Measurements from ENCODE around the gene SPINT1. TPM values are rescaled to one million over a fixed set of nuclear protein-coding genes. Genes with fewer than 3 reads are reported as not detected.

SPINT1 gene, protein sequence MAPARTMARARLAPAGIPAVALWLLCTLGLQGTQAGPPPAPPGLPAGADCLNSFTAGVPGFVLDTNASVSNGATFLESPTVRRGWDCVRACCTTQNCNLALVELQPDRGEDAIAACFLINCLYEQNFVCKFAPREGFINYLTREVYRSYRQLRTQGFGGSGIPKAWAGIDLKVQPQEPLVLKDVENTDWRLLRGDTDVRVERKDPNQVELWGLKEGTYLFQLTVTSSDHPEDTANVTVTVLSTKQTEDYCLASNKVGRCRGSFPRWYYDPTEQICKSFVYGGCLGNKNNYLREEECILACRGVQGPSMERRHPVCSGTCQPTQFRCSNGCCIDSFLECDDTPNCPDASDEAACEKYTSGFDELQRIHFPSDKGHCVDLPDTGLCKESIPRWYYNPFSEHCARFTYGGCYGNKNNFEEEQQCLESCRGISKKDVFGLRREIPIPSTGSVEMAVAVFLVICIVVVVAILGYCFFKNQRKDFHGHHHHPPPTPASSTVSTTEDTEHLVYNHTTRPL
- total RNA-seq (100 to 1,000 TPM in 4 of 5 donors, 10 to 100 TPM in 1; 58.6 to 394 (median 178) TPM), polyA plus RNA-seq (10 to 100 TPM; 16.8 to 76.8 (median 52.3) TPM)
- long read RNA-seq, donor 1, partial matches to known transcripts: 0 of 4 reads
- long read RNA-seq, donor 1, other reads (novel, unspliced or antisense): 0 of 4 reads
- long read RNA-seq, donor 2, partial matches to known transcripts: 6 of 10 reads
- long read RNA-seq, donor 2, other reads (novel, unspliced or antisense): 0 of 10 reads
- long read RNA-seq, donor 3, partial matches to known transcripts: 0 of 1 reads
- long read RNA-seq, donor 3, other reads (novel, unspliced or antisense): 0 of 1 reads
- long read RNA-seq, donor 4: 0 reads
- long read RNA-seq, donor 5, partial matches to known transcripts: 0 of 3 reads
- long read RNA-seq, donor 5, other reads (novel, unspliced or antisense): 0 of 3 reads
- long read RNA-seq, donor 6, partial matches to known transcripts: 10 of 18 reads
- long read RNA-seq, donor 6, other reads (novel, unspliced or antisense): 0 of 18 reads
- long read RNA-seq, donor 7, partial matches to known transcripts: 9 of 12 reads
- long read RNA-seq, donor 7, other reads (novel, unspliced or antisense): 0 of 12 reads
- long read RNA-seq, donor 8, partial matches to known transcripts: 0 of 6 reads
- long read RNA-seq, donor 8, other reads (novel, unspliced or antisense): 0 of 6 reads
- long read RNA-seq, donor 9, partial matches to known transcripts: 0 of 1 reads
- long read RNA-seq, donor 9, other reads (novel, unspliced or antisense): 0 of 1 reads
- long read RNA-seq, donor 10, partial matches to known transcripts: 11 of 17 reads
- long read RNA-seq, donor 10, other reads (novel, unspliced or antisense): 0 of 17 reads

GRCh38 chr15:40843885-40844695 lies at the start of gene SPINT1:
Gene SPINT1 (plus strand): TSS chr15:40844048. CDS start chr15:40844555, 507 bp downstream.
- H3K36me3 ChIP-seq: no peaks in the 10 kb centered on the region
- intact Hi-C loops (cut with DNase I; ENCODE audit: low total_unique reads): no loop called here

DNA sequence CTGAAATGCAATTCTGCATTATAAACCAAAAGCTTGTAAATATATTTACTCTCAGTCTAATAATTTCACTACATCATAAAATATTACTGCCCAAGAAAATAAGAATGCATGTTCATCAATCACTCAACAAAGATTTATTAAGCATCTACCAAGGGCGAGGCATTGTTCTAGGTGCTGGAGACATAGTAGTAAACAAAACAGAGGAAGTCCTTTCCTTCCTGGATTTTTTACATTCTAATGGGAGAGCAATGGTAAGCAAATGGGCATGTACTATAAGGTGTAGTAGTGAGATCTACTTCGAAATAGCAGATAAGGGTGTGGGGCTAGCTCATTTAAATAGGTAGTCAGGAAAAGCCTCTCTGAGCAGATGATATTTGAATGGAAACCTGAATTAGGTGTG lies 47.8 kb upstream of the SPINT1 start:
- H3K36me3 ChIP-seq: peaks cover 0 to 23% (median 9%) of the 10 kb centered on the region in 4 donors
- DNase-seq: no peak
- H3K4me3 ChIP-seq: no peak overlapping the region
- H3K9me3 ChIP-seq: no peaks in the 10 kb centered on the region
- intact Hi-C loops (cut with DNase I; ENCODE audit: low total_unique reads): no loop called here
- 54 to 68% (median 56%) methylated on average over 2 of the region's 2 CpGs for WGBS, 5 donors
- peaks cover 13 to 60% (median 40%) of the 10 kb centered on the region in 4 donors for H3K4me1 ChIP-seq
- no peak for TF ChIP-seq EP300 (IDR thresholded peaks at IDR 0.05)
- no peaks in the 10 kb centered on the region for H3K27me3 ChIP-seq
- H3K27ac ChIP-seq: peak overlapping the region in 3 of 5 donors; percentile 10 to 35 (median 13)

More at GRCh38 chr15:40843885-40844695, at the start of gene SPINT1:
- 0 to 3% (median 1%) methylated on average over 21 to 89 of the region's 89 CpGs for WGBS, 5 donors
- Histone ChIP-seq H3K9me3 (no peaks in the 10 kb centered on the region), H3K27me3 (peaks cover 0 to 44% (median 3%) of the 10 kb centered on the region in 3 donors), H3K4me3 (peak within 1 kb of the TSS; percentile 61 to 78 (median 64)), H3K4me1 (peaks cover 26 to 57% (median 42%) of the 10 kb centered on the region in 4 donors), H3K27ac (peak within 1 kb of the TSS; percentile 88 to 94 (median 92))
- DNase-seq: peak; percentile 75 to 86
- TF ChIP-seq, protein P1, sequence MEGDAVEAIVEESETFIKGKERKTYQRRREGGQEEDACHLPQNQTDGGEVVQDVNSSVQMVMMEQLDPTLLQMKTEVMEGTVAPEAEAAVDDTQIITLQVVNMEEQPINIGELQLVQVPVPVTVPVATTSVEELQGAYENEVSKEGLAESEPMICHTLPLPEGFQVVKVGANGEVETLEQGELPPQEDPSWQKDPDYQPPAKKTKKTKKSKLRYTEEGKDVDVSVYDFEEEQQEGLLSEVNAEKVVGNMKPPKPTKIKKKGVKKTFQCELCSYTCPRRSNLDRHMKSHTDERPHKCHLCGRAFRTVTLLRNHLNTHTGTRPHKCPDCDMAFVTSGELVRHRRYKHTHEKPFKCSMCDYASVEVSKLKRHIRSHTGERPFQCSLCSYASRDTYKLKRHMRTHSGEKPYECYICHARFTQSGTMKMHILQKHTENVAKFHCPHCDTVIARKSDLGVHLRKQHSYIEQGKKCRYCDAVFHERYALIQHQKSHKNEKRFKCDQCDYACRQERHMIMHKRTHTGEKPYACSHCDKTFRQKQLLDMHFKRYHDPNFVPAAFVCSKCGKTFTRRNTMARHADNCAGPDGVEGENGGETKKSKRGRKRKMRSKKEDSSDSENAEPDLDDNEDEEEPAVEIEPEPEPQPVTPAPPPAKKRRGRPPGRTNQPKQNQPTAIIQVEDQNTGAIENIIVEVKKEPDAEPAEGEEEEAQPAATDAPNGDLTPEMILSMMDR (IDR thresholded peaks at IDR 0.05): no peak
- peak in 2 of 3 donors; percentile 18 to 37 for TF ChIP-seq POLR2AphosphoS5 (IDR thresholded peaks at IDR 0.05)

DNA sequence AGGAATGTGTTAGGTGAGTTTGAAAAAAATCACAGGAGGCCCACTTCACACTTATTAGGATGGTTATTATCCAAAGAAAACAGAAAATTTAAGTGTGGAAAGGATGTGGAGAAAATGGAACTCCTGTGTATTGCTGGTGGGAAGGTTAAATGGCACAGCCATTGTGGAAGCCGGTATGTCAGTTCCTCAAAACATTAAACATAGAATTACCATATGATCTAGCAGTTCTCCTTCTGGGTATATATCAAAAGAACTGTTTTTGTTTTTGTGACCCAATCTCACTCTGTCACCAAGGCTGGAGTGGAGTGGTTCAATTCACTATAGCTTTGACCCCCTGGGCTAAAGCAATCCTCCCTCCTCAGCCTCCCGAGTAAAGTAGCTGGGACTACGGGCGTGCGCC lies 47.3 kb upstream of the SPINT1 start:
- Histone ChIP-seq H3K4me1 (peaks cover 13 to 55% (median 39%) of the 10 kb centered on the region in 4 donors), H3K36me3 (peaks cover 0 to 18% (median 4%) of the 10 kb centered on the region in 4 donors), H3K9me3 (no peaks in the 10 kb centered on the region), H3K27me3 (no peaks in the 10 kb centered on the region), H3K4me3 (no peak overlapping the region), H3K27ac (peak overlapping the region in 2 of 5 donors; percentile 10 to 35)
- intact Hi-C loops (cut with DNase I; ENCODE audit: low total_unique reads): no loop called here
- no peak for TF ChIP-seq POLR2AphosphoS5 (IDR thresholded peaks at IDR 0.05)
- no peak for TF ChIP-seq EP300 (IDR thresholded peaks at IDR 0.05)
- TF ChIP-seq, protein P1 (IDR thresholded peaks at IDR 0.05): no peak
- TF ChIP-seq POLR2A (IDR thresholded peaks at IDR 0.05): no peak
- 94 to 95% (median 94%) methylated on average over 5 of the region's 5 CpGs for WGBS, 5 donors
- DNase-seq: no peak

DNA sequence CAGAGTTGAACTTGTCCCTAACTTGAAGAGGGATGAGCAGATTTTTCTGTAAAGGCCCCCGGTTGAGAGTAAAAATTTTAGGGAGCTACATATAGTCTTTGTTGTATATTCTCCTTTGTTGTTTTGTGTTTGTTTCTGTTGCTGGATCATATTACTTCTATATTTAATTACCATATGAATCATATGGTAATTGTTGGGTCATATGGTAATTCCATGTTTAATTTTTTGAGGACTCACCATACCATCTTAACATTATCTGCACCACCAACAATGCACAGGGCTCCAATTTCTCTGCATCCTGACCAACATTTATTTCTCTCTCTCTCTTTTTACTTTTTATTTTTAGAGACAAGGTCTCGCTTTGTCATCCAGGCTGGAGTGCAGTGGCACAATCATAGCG lies 44.3 kb upstream of the SPINT1 start:
- H3K36me3 ChIP-seq: peaks cover 0 to 14% (median 5%) of the 10 kb centered on the region in 4 donors
- peaks cover 13 to 59% (median 35%) of the 10 kb centered on the region in 4 donors for H3K4me1 ChIP-seq
- H3K27ac ChIP-seq: peak overlapping the region in 1 of 5 donors; percentile 57
- no peak for TF ChIP-seq POLR2A (IDR thresholded peaks at IDR 0.05)
- TF ChIP-seq EP300 (IDR thresholded peaks at IDR 0.05): no peak
- TF ChIP-seq POLR2AphosphoS5 (IDR thresholded peaks at IDR 0.05): no peak
- TF ChIP-seq, protein P1 (IDR thresholded peaks at IDR 0.05): no peak
- no peak for DNase-seq
- intact Hi-C loops (cut with DNase I; ENCODE audit: low total_unique reads): no loop called here
- no peak overlapping the region for H3K4me3 ChIP-seq
- no peaks in the 10 kb centered on the region for H3K9me3 ChIP-seq
- 93 to 98% (median 95%) methylated on average over 3 of the region's 3 CpGs for WGBS, 5 donors
- no peaks in the 10 kb centered on the region for H3K27me3 ChIP-seq

Measured in stomach (tissue), 19 donors.